MM.1S (cell line): Measurements from ENCODE around the gene METTL25B.

Experiments
- CTCF ChIP-seq: fragments of 300-600 bp; sonication (generic); IDR thresholded peaks from 2 replicates; pipeline ENCODE4 v1.5.1; 2016; ENCODE audit warnings: antibody characterized with exemption, low read length, mixed read lengths
- EZH2 ChIP-seq: fragments of 300-600 bp; sonication (generic); optimal IDR thresholded peaks from 2 replicates; pipeline ENCODE3; 2017; ENCODE audit warnings: low read depth, mild to moderate bottlenecking, antibody characterized with exemption, low read length, mixed read lengths

GRCh38 chr1:156680056-156680455, 48.2 kb upstream of the METTL25B start:
- TF ChIP-seq CTCF (no peak), EZH2 (no peak)
